H9 (cell line): ENCODE results near the gene ECHDC3. TPM values are rescaled to one million over a fixed set of nuclear protein-coding genes. Genes with fewer than 3 reads are reported as not detected.
A peak's percentile ranks its signal among the peaks of the same experiment; 100 is the strongest.

Experiments
- DNase-seq: peaks from one replicate; pipeline ENCODE4 v3.0.0-alpha.2; 2017
- H2AFZ ChIP-seq: one replicate; pipeline ENCODE4 v1.6.1; 2013; ENCODE audit warnings: mild to moderate bottlenecking, low read length, control low read depth, moderate library complexity
- H2AK5ac ChIP-seq: 2 replicates; pipeline ENCODE4 v1.6.1; 2013; ENCODE audit warnings: low read length, control low read depth, mixed read lengths; ENCODE audit not compliant: insufficient read length
- H2BK120ac ChIP-seq: one replicate; pipeline ENCODE4 v1.6.1; 2013; ENCODE audit warnings: low read depth, mild to moderate bottlenecking, low read length, control low read depth, inconsistent platforms; ENCODE audit not compliant: poor library complexity, severe bottlenecking
- H2BK12ac ChIP-seq: 2 replicates; pipeline ENCODE4 v1.6.1; 2013; ENCODE audit warnings: low read length, control low read depth, mixed read lengths, low read depth; ENCODE audit not compliant: insufficient read length
- H2BK15ac ChIP-seq: 2 replicates; pipeline ENCODE4 v1.6.1; 2013; ENCODE audit warnings: low read depth, low read length, control low read depth
- H2BK20ac ChIP-seq: one replicate; pipeline ENCODE4 v1.6.1; 2013; ENCODE audit warnings: low read depth, mild to moderate bottlenecking, low read length, control low read depth, inconsistent platforms; ENCODE audit not compliant: poor library complexity, severe bottlenecking
- H2BK5ac ChIP-seq: 2 replicates; pipeline ENCODE4 v1.6.1; 2013; ENCODE audit warnings: low read length, control low read depth, mixed read lengths; ENCODE audit not compliant: insufficient read length
- H3K14ac ChIP-seq: 2 replicates; pipeline ENCODE4 v1.6.1; 2013; ENCODE audit warnings: low read length, control low read depth; ENCODE audit not compliant: insufficient read depth
- H3K18ac ChIP-seq: 2 replicates; pipeline ENCODE4 v1.6.1; 2013; ENCODE audit warnings: low read depth, mild to moderate bottlenecking, mixed read lengths, low read length, control low read depth; ENCODE audit not compliant: insufficient read length
- H3K23ac ChIP-seq: 2 replicates; pipeline ENCODE4 v1.6.1; 2013; ENCODE audit warnings: low read length, control low read depth, mixed read lengths, low read depth; ENCODE audit not compliant: insufficient read length
- H3K23me2 ChIP-seq: 2 replicates; pipeline ENCODE4 v1.6.1; 2013; ENCODE audit warnings: low read depth, mild to moderate bottlenecking, mixed read lengths, low read length, control low read depth; ENCODE audit not compliant: insufficient read length, poor library complexity, severe bottlenecking
- H3K27ac ChIP-seq: 2 replicates; pipeline ENCODE4 v1.5.1; 2013; ENCODE audit warnings: low read length, control low read depth, mixed read lengths, low read depth; ENCODE audit not compliant: insufficient read length
- H3K27me3 ChIP-seq: 2 replicates; pipeline ENCODE4 v1.6.1; 2013; ENCODE audit warnings: low read length, control low read depth, inconsistent platforms; ENCODE audit not compliant: insufficient read depth
- H3K4ac ChIP-seq: 2 replicates; pipeline ENCODE4 v1.6.1; 2013; ENCODE audit warnings: low read depth, mild to moderate bottlenecking, control low read depth, inconsistent platforms, low read length, moderate library complexity
- H3K4me1 ChIP-seq: 2 replicates; pipeline ENCODE4 v1.6.1; 2013; ENCODE audit warnings: low read length, control low read depth, inconsistent platforms; ENCODE audit not compliant: insufficient read depth
- H3K4me2 ChIP-seq: 2 replicates; pipeline ENCODE4 v1.6.1; 2013; ENCODE audit warnings: low read length, control low read depth, mixed read lengths; ENCODE audit not compliant: insufficient read length, insufficient read depth
- H3K56ac ChIP-seq: 2 replicates; pipeline ENCODE4 v1.6.1; 2013; ENCODE audit warnings: low read depth, mild to moderate bottlenecking, mixed read lengths, low read length, control low read depth; ENCODE audit not compliant: insufficient read length
- H3K79me1 ChIP-seq: 2 replicates; pipeline ENCODE4 v1.6.1; 2013; ENCODE audit warnings: low read depth, mild to moderate bottlenecking, moderate library complexity, low read length, control low read depth, inconsistent platforms; ENCODE audit not compliant: insufficient read depth, poor library complexity, severe bottlenecking
- H3K79me2 ChIP-seq: 2 replicates; pipeline ENCODE4 v1.6.1; 2013; ENCODE audit warnings: low read length, control low read depth, inconsistent platforms; ENCODE audit not compliant: insufficient read depth
- H3K9ac ChIP-seq: 2 replicates; pipeline ENCODE4 v1.6.1; 2013; ENCODE audit warnings: low read length, control low read depth, mixed read lengths; ENCODE audit not compliant: insufficient read length; ENCODE audit errors: extremely low read depth
- H3K9me3 ChIP-seq: one replicate; pipeline ENCODE4 v1.6.1; 2013; ENCODE audit warnings: low read depth, low read length, inconsistent platforms; ENCODE audit not compliant: control insufficient read depth
- H3T11ph ChIP-seq: one replicate; pipeline ENCODE4 v1.6.1; 2013; ENCODE audit warnings: mild to moderate bottlenecking, low read length, control low read depth, inconsistent platforms
- H4K20me1 ChIP-seq: one replicate; pipeline ENCODE4 v1.6.1; 2013; ENCODE audit not compliant: control insufficient read depth, insufficient read length, insufficient read depth
- H4K5ac ChIP-seq: 2 replicates; pipeline ENCODE4 v1.6.1; 2013; ENCODE audit warnings: low read depth, mild to moderate bottlenecking, mixed read lengths, low read length, control low read depth; ENCODE audit not compliant: insufficient read length
- H4K8ac ChIP-seq: replicated peaks from 2 replicates; pipeline ENCODE4 v1.6.1; 2013; ENCODE audit warnings: low read length, control low read depth, mixed read lengths, low read depth; ENCODE audit not compliant: insufficient read length
- H4K91ac ChIP-seq: 2 replicates; pipeline ENCODE4 v1.6.1; 2013; ENCODE audit warnings: low read depth, mild to moderate bottlenecking, moderate library complexity, mixed read lengths, low read length, control low read depth; ENCODE audit not compliant: insufficient read length
- H3K27ac Mint-ChIP-seq, 3 experiments: 2 replicates in 2 of 3; 3 replicates in 1 of 3; pipeline ENCODE4 v1.8.0; 2020 to 2021; ENCODE audit warnings: mixed read lengths in 3 of 3, mild to moderate bottlenecking in 1 of 3, moderate library complexity in 1 of 3
- H3K27me3 Mint-ChIP-seq: 2 replicates; pipeline ENCODE4 v1.8.0; 2021; ENCODE audit warnings: low read depth, mild to moderate bottlenecking, moderate library complexity, mixed read lengths
- H3K36me3 Mint-ChIP-seq, 3 experiments: 2 replicates in 2 of 3; 3 replicates in 1 of 3; pipeline ENCODE4 v1.8.0; 2020 to 2021; ENCODE audit warnings: low read depth in 3 of 3, mixed read lengths in 3 of 3; ENCODE audit not compliant: insufficient read depth in 1 of 3
- H3K4me1 Mint-ChIP-seq, 2 experiments: 2 replicates each; pipeline ENCODE4 v1.8.0; 2020; ENCODE audit warnings: mixed read lengths in 2 of 2
- H3K4me3 Mint-ChIP-seq, 2 experiments: 2 replicates in 1 of 2; 3 replicates in 1 of 2; pipeline ENCODE4 v1.8.0; 2020 to 2021; ENCODE audit warnings: mild to moderate bottlenecking in 2 of 2, mixed read lengths in 2 of 2, moderate library complexity in 1 of 2
- H3K9me3 Mint-ChIP-seq, 2 experiments: 2 replicates in 1 of 2; 3 replicates in 1 of 2; pipeline ENCODE4 v1.8.0; 2020; ENCODE audit warnings: mild to moderate bottlenecking in 2 of 2, mixed read lengths in 2 of 2, moderate library complexity in 1 of 2
- WGBS: extraction: QIAGEN DNeasy Blood & Tissue Kit; methylation state at CpG from one replicate; pipeline ENCODE4 v1.1.7; 2013; ENCODE audit warnings: missing lambda C conversion rate, low lambda C conversion rate, mixed read lengths; ENCODE audit not compliant: insufficient read length; ENCODE audit errors: extremely low coverage; 5-methylcytosine and 5-hydroxymethylcytosine counted together
- total RNA-seq: library from RNA; stranded (reverse); gene quantifications from 2 replicates; pipeline ENCODE4 v1.2.1, GENCODE V29; 2021
- TF ChIP-seq, protein P1 (sequence below): fragments of 200-600 bp; sonication (generic); conservative IDR thresholded peaks from 3 replicates; pipeline ENCODE4 v1.8.0; 2021; ENCODE audit warnings: antibody characterized with exemption, mild to moderate bottlenecking

ECHDC3 gene
- total RNA-seq, 1 experiment from 2014 or later = 9.3 TPM

DNA sequence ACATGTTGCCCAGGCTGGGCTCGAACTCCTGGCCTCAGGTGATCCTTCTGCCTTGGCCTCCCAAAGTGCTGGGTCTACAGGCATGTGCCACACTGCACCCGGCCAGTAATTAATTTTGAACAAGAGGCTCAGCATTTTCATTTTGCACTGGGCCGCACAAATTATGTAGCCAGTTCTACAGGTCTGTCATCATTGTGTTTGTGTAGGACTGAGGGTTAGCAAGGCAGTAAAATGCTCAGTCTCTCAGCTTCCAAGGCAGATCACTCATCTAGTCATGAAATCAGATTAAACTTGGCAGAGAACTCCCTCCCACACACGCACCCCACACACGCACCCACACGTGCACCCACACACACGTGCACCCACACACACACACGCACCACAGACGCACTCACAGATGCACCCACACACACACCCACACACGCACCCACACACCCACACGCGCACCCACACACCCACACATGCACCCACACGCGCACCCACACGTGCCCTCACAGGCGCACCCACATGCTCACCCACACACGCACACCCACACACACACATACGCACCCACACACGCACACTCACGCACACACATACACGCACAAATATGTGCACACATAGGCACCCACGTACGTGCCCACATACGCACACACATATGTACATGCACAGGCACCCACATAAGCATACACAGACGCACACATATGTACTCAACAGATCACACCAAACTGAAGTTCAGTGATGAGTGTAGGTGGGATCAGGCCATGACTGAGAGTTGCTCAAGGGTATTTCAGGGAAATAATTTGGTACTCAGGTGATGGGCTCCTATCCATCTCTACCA, 53.1 kb downstream of the ECHDC3 start:
- Mint-ChIP-seq H3K4me1 (peaks cover 27 to 28% of the 10 kb centered on the region in 2 experiments), H3K27me3 (peaks cover 12% of the 10 kb centered on the region), H3K27ac (peak overlapping the region in 1 of 3 experiments; percentile 78; a peak in 3 of 7 replicates), H3K4me3 (no peak overlapping the region), H3K36me3 (peaks cover 2 to 28% (median 14%) of the 10 kb centered on the region in 3 experiments; a peak in 6 of 7 replicates), H3K9me3 (peaks cover 21 to 30% of the 10 kb centered on the region in 2 experiments)
- DNase-seq = no peak
- Histone ChIP-seq H3K4me1 (no peaks in the 10 kb centered on the region; the same call in 1 of the 2 replicates), H3K4ac (no peak overlapping the region), H2BK12ac (no peak overlapping the region), H3K23me2 (no peaks in the 10 kb centered on the region), H3K27ac (no peak overlapping the region), H2BK5ac (no peak overlapping the region), H3K18ac (no peak overlapping the region), H4K8ac (no peak overlapping the region), H3K79me2 (no peaks in the 10 kb centered on the region), H3K9ac (no peak overlapping the region), H3K23ac (no peak overlapping the region), H2BK120ac (no peak overlapping the region), H3K79me1 (no peaks in the 10 kb centered on the region), H4K5ac (no peak overlapping the region), H3K14ac (no peak overlapping the region), H3K9me3 (no peaks in the 10 kb centered on the region), H2AFZ (no peak overlapping the region), H4K20me1 (no peaks in the 10 kb centered on the region), H3T11ph (no peak overlapping the region), H3K4me2 (no peak overlapping the region), H3K56ac (no peak overlapping the region), H3K27me3 (no peaks in the 10 kb centered on the region), H2BK15ac (no peak overlapping the region), H2BK20ac (no peak overlapping the region), H2AK5ac (no peak overlapping the region), H4K91ac (no peak overlapping the region)
- 100% methylated on average over 4 of the region's 25 CpGs for WGBS
- TF ChIP-seq, protein P1, sequence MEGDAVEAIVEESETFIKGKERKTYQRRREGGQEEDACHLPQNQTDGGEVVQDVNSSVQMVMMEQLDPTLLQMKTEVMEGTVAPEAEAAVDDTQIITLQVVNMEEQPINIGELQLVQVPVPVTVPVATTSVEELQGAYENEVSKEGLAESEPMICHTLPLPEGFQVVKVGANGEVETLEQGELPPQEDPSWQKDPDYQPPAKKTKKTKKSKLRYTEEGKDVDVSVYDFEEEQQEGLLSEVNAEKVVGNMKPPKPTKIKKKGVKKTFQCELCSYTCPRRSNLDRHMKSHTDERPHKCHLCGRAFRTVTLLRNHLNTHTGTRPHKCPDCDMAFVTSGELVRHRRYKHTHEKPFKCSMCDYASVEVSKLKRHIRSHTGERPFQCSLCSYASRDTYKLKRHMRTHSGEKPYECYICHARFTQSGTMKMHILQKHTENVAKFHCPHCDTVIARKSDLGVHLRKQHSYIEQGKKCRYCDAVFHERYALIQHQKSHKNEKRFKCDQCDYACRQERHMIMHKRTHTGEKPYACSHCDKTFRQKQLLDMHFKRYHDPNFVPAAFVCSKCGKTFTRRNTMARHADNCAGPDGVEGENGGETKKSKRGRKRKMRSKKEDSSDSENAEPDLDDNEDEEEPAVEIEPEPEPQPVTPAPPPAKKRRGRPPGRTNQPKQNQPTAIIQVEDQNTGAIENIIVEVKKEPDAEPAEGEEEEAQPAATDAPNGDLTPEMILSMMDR = no peak
